Measurements from ENCODE around the gene FIGLA.

DNA sequence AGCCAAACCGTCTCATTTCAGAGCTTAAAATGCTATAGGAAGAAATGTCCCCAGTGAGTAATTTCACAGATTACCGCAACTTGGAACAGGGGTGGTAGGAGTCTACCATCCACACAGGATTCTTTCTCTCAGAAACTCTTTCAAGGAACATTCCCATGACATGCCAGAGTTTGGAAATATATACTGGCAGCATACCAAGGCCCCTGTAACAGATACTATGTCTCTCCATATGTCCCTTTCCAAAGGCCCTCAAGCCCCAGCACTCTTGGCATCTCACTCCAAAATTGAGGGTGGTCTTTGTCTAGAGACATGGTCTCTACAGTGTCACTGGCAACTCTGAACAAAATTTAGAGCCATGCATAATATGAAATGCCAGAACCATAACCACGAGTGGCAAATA, 11.0 kb downstream of the FIGLA start:
- TF ChIP-seq POLR2AphosphoS5 (IDR thresholded peaks at IDR 0.05; ENCODE audit: low read depth): no peak
- no peak for TF ChIP-seq CTCF (IDR thresholded peaks at IDR 0.05; ENCODE audit: insufficient read depth, low read length)

Measured in HL-60 (cell line).